ENCODE results near the gene PTDSS2.

GRCh38 chr11:434496-434895, 15.6 kb upstream of the PTDSS2 start:
- TF ChIP-seq CTCF (conservative IDR thresholded peaks at IDR 0.05; ENCODE audit: low read length) (no peak), EZH2phosphoT487 (IDR thresholded peaks at IDR 0.05; ENCODE audit: borderline replicate concordance) (no peak)
